ENCODE results near the gene GRAMD1A.

GRCh38 chr19:35037716-35038622, 37.8 kb downstream of the GRAMD1A start:
- no peak for TF ChIP-seq POLR2A (IDR thresholded peaks at IDR 0.05)
- TF ChIP-seq POLR2AphosphoS5 (IDR thresholded peaks at IDR 0.05), result no peak
- TF ChIP-seq CTCF (IDR thresholded peaks at IDR 0.05), result no peak

Data from breast epithelium (tissue), 3 donors.